Left renal cortex interstitium (tissue), 4 donors: ENCODE data around the gene PLA2G4C. TPM values are rescaled to one million over a fixed set of nuclear protein-coding genes. Genes with fewer than 3 reads are reported as not detected.

Experiments
- DNase-seq, 4 donors: peaks; one replicate each; pipeline ENCODE4 v3.0.0-alpha.2; 2013; ENCODE audit warnings: low read depth in 4 of 4, low spot score in 2 of 4, missing footprints in 1 of 4
- polyA plus RNA-seq, 4 donors: library from polyadenylated mRNA; unstranded; fragments of 120-200 nt; gene quantifications; one replicate each; pipeline ENCODE4 v1.2.1, GENCODE V29; 2013; ENCODE audit not compliant: insufficient read length in 4 of 4

PLA2G4C gene, protein sequence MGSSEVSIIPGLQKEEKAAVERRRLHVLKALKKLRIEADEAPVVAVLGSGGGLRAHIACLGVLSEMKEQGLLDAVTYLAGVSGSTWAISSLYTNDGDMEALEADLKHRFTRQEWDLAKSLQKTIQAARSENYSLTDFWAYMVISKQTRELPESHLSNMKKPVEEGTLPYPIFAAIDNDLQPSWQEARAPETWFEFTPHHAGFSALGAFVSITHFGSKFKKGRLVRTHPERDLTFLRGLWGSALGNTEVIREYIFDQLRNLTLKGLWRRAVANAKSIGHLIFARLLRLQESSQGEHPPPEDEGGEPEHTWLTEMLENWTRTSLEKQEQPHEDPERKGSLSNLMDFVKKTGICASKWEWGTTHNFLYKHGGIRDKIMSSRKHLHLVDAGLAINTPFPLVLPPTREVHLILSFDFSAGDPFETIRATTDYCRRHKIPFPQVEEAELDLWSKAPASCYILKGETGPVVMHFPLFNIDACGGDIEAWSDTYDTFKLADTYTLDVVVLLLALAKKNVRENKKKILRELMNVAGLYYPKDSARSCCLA
- 1 to 10 TPM; 4.3 to 8.4 (median 5.4) TPM for polyA plus RNA-seq

DNA sequence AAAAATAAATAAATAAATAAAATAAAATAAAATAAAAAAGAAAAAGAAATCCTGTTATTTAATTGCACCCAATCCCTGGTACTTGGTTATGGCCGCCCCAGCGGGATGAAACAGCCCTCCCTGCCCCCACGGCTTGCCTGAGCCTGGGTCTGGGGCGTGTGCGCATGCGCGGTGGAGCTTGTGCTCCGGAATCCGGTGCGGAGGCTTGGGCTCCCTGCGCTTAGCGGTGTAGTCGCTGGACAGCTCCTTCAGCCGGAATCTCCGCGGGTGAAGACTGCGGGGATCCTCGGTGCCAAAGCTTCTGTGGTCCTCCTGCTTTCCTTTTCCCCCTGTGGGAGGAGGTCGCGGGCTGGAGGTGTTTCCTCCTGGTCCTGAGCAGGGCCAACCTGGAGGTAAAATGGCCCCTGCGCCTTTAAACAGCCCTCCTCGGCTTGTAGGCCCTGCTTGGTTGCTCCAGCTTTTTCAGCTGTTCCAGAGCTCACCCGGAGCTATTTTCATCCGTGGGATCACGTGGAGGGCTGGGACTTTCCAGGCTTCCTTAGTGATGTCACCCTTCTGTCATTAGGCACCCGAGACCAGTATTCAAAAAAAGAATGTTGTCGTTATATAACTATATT lies at the start of gene PLA2G4C:
Gene PLA2G4C (minus strand): TSS at position 468 of the 617 bp plus-strand sequence. CDS start 4,288 bp downstream, outside the sequence.
- peak; percentile 73 to 83 (median 74) for DNase-seq

DNA sequence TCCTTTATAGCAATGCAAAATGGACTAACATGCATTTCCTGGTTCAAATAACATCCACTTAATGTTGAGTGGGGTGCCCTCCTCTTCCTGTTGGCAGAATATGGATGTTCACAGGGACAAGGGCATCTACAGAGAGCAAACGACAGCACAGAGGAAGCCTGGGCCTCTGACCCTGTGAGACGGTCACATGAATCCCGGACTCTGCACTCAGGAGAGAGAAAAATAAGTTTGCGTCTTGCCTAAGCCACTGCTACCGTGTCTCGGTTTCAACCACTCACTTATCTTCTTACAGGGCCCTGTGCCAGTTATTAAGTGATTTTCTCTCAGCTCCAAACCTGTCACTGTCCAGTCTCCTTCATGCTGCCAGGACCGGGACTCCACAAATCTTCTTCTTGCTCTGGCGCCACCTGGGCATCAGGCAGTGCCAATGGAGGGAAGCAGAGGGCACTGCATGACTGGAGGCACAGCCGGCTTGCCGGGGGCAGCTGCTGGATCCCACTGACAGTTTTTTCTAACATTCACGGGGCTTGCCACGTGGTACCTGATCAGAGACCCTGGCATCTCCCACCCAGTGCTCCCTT lies 47.7 kb upstream of the PLA2G4C start:
- no peak for DNase-seq

DNA sequence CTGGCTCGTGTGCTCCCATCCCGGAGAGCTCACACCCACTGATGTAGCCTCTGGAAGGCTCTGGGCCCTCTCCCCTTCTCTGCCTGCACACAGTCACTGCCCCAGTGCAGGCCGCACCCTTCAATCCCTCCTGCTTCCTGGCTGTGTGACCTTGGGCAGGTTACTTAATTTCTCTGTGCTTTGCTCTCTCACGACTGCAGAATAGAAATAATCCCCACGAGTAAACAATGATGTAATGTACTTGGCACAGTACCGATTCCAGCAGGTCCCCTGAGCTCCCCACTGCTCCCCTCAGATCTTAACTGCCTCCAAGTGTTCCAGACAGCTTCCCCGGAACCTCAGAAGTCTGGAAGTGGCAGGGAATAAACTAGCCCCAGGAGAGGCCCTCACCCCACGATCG lies 43.4 kb upstream of the PLA2G4C start:
- no peak for DNase-seq

DNA sequence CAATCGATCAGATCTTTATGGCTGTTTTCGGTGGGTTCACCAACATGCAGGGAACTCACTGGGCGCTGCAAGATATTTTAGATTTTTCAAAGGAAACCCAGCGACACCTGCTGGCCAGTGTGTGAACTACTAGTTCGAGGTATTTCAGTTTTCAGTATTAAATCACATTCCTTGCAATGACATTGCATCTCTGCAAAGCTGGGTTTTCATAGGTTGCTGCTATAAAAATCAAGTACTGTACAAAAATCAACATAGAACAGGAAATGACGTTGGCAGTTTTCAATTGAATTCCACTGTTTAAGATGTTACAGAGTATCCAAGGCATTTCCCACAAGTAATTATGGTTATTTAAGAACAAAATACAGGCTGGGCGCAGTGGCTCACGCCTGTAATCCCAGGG lies 41.9 kb upstream of the PLA2G4C start:
- peak in 2 of 4 donors; percentile 31 to 41 for DNase-seq

DNA sequence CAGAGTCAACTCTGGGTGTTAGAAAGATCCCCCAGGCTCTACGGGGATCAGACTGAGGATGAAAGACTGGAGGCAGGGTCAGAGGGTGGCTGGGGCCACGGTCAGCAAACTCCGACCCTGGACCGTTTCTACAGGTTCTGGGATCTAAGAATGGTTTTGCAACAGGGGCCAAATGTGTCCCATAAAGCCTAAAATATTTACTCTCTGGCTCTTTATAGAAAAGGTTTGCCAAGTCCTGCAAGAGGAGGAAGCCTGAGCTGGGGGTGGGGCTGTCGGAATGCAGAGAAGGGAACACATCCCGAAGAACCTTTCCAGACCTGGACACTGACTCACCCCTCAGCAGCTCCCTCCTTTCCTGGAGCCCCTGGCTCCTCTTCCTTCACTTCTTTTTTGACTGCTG lies 38.8 kb upstream of the PLA2G4C start:
- DNase-seq, result no peak

DNA sequence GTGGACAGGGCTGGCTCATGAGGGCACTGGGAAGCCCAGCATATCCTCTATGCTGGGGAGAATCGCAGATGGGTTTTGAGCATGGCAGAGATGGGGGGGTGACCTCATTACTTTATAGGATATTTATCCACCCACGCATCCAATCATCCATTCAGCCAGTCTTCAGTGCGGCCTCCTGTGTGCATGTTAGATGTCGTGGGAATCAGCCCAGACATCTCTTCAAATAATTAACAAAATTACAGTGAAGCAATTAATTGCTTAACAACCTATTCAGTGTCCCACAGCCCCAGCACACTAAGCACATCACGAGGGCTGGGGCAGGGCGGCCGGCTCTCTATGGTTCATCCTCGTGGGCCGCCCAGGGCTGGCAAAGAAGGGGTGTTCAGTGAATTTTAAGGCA lies 38.0 kb upstream of the PLA2G4C start:
- no peak for DNase-seq

DNA sequence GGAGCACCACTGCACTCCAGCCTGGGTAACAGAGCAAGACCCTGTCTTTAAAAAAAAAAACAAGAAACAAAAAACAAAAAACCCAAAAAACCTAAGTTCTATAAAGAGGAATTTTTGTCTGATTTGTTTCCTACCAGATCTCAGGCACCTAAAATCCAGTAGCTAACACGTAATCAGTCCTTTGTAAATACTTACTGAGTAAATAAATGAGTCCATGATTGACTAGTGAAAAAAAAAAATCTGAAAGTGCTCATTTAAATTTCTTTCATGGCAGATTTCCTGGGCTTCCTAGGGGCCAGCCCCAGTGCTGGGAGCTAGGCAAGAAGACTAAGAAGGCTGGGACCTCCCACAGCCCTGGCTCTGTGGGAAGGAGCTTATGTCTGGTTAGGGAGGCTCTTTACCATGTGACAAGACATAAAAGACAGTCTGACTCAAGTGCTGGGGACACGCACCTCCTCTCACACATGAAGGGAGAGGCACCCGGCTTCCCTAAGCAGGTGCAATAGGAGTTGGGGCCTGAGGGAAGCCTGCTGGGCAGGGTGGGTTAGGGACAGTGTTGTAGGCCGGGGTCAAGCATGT lies 37.1 kb upstream of the PLA2G4C start:
- DNase-seq, result no peak

DNA sequence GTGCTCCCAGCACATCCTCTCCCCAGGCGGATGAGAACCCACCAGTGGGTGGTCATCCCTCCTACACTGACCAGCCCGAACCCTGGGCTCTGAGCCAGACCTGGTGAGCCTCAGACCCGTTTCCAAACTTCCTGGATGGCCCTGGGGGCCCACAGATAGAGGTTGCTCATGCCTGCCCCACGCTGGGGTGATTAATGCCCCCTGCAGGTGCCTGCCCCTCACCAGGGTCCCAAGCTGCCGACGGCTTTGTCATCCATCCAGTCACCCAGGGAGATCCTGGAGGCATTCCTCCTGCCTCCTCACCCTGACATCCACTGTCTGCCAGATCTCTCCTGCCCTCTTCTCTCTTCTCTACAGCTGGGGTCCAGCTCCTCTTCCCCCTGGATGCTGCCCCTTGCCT lies 28.4 kb upstream of the PLA2G4C start:
- no peak for DNase-seq

DNA sequence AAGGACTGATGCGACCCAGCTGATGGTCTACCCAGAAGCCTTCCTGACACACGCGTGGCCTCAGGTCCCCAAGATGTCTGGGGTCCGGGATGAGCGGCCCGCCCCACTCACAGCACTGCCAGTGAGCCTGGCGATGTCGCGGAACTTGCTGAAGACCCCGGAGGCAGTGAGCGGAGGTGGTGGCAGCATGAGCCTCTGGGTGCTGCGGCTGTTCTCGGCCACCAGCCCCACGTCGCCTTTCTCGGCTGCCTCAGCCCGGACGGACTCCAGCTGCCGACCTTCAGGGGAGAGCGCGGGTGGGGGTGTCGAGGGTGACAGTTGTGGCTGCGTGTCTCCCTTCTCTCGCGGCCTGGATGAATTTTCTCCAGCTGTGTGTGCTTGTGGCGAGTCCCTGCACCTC lies 26.8 kb upstream of the PLA2G4C start:
- DNase-seq, result no peak

DNA sequence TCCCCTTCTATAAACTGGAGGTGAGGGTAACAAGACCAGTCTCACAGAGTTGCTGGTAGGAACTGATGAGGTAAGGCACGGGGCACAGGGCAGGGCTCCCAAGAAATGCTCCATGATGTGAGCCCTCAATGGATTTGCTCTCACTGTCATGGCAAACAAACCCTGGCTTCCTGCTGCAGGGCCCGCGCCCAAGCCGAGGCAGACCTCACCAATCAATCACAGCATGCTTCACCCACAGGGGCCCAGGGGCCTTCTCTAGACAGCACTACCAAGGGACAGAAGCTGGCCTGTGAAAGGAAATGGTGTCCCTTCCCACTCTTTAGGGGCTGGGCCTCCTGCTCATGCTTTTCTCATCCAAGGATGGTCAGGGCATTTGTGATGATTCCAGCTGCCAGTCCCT lies 25.9 kb upstream of the PLA2G4C start:
- no peak for DNase-seq

DNA sequence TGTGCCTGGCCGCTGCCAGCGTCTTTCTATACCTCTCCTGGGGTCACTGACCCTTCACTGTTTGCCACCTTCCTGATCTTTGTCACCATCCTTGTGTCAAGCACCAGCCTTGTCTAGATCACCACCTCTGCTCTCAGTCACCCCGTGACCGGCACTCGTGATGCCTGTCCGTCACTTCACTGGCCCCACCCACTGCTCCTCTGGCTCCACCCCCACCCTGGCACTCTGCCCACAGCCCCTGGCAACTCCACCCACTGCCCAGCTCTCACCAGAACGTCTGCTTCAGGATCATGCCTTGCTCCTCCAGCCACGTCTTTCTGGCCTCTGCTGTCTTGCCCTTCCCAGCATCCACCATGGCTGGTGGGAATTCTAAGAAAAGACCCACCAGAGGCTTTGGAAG lies 24.8 kb upstream of the PLA2G4C start:
- no peak for DNase-seq

DNA sequence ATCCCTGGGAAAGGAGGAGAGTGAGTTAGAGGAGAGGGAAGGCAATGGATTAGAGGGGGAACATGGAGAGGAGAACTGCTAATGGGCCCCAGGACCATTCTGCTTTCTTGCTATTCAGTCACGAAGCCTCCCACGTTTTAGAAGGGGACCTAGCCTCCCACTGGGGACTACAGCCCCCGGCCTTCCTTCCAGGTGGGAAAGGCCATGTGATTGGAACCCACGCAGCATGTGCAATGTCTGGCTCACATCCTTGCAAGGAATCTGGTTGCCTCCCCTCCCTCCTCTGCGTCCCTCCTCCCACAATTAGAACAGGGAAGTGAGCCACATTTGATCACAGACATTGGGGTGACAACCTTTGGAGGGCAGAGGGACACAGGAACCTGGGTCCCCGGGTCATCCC lies 22.5 kb upstream of the PLA2G4C start:
- DNase-seq, result no peak

DNA sequence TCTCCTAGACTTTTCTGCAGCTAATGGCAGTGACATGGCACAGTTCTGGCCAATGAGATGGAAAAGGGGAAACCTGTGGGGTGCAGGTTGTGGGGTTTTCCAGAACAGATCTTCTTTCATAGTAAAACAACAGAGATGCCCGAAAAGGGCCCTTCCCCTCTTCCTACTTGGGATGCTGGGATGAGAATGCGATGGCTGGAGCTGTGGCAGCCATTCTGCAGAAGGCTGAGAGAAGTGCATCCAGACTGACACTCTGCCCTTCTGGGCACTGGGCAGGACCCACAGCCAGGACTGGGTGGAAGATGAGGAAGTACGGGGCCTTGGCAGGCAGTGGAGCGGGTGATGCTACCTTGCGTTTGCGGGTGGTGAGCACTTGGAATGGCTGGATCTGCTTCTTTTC lies 16.9 kb upstream of the PLA2G4C start:
- DNase-seq, result no peak

DNA sequence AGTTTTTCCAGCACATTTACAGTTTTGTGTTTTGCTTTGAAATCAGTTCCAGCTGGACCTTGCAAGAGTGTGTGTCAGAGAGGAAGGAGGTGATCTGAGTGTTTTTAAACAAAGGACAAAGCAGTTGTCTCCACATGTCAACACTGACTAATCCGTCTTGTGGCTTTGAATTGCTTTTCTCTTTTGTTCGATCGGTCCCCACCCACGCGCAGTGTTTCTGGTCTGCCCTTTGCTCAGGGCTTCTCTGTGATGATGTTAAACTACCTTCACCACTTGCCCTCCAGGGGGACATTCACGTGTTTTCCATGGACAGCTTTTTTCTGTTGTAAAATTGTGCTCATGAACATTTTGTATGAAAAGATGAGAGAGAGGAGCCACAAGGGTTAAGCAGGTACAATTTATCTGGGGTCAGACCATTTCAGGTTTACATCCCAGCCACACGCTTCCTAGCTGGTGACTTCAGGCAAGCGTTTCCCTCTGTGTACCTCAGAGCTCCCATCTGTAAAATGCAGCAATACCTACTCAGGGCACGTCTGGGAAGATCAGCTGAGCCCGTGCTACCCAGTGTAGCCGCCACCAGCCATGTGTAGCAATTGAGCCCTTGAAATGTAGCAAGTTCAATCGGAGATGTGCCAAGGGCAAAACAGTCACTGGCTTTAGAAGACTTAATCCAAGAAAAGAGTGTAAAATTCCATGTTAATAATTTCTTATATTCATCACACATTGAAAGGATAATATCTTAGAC lies 13.5 kb upstream of the PLA2G4C start:
- no peak for DNase-seq

DNA sequence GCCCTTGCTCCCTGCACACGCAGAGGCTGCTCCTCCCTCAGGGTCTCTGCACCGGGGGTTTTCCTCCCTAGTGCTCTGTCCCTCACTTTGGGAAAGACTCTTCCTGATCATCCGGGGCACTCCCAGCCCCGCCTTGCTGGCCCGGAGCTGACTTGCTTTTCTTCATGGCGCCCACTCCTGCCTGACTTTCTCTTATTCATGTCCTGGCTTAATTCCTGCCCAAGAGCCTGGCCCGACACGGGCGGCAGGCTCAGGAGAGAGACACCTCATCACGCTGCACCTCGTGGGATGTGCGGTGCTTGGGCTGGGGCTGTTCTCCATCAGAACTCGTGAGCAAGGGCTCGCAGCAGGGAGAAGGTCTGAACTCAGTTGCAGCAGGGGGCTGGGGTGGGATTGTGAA lies 11.8 kb upstream of the PLA2G4C start:
- DNase-seq, result no peak

DNA sequence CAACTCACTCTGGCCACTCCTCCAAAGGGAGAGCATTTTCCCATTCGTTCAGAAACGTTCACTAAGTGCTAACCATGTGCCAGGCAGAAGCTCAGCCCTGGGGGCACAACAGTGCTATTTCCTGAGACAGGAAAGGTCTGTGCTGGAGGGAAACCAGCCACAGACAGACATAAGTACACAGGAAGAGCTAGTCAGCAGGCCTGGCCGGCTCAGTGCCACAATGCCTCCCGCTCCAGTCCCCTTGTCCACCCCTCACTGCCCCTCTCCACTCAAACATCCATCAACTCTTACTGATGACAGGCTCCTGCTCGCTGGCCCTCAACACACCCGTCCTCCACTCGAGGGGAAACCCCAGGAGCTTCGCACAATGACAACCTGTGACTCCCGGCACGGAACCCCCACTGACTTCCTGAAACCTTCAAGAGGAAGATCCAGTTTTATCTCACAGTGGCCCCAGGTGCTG lies 11.3 kb upstream of the PLA2G4C start:
- no peak for DNase-seq

DNA sequence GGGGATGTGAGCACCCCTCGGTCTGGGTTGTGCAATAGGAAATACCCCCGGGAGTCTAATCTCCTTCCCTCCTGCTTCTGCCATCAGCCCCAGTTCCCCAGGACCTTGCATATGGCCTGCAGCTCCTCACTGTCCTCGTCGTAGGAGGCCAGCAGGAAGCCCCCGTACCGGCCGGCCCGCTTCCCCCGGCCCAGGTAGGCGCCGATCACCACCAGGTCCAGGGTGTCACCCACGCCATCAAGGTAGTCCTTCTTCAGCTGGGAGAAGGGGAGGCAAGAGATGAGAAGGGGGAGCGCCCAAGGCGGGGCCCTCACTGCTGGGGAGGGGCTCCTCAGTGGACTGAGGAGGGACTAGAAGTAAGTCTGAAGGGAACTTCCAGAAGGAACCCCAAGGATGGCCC lies 10.4 kb upstream of the PLA2G4C start:
- no peak for DNase-seq

DNA sequence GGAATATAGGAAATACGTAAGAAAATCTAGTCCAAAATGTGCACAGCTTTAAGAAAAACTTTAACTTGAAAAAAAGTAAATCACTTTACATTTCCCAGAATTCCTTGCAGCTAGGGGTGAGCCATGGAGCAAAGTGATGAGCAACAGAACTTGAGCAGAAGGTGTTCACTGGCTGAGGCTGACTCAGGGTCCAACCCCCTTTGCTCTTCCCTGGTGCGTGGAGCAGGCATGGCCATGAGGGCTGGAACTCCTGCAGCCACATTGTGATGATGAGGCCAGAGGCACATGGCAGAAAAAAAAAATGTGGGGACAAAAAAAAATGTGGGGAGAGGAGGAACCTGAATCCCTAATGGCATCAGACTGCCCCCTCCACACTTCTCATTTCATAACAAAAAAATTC lies 9.9 kb upstream of the PLA2G4C start:
- DNase-seq, result no peak

DNA sequence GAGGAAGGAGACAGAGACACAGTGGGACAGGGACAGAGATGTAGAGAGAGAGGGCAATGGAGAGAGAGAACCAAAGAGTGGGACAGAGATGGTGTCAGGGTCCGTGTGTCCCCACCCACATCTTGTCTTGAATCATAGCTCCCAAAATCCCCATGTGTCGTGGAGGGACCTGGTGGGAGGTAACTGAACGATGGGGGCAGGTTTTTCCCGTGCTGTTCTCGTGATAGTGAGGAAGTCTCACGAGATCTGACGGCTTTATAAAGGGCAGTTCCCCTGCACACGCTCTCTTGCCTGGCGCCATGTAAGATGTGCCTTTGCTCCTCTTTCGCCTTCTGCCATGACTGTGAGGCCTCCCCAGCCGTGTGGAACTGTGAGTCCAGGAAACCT lies 7.5 kb upstream of the PLA2G4C start:
- DNase-seq, result no peak

DNA sequence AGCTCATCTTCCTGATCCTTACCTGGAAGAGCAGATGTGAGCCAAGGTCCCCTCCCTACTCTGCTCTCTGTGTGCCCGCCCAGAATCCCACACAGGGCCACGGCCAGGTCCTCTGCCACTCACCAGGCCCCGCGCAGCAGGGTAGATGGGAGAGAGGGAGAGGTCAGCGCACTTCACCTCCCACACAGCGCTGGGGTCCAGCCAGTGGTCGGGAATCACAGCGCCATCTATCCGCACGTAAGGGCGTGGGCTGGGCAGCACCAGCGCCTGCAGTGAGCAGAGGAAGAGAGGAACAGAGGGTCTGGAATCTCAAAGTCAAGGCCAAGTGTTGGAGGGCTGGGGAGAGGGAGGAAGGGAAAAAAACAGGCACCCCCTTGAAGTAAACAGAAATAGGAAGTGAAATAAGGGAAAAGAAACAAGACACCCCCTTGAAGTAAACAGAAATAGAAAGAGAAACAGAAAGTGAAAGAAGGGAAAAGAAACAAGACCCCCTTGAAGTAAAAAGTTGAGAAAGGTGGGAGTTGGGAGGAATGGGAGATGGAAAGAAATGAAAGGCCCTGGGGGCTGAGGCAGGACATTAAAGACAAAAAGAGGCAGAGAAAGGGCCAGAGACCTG lies 7.0 kb upstream of the PLA2G4C start:
- DNase-seq, result no peak
